ENCODE results near the gene AGRP. TPM values are rescaled to one million over a fixed set of nuclear protein-coding genes. Genes with fewer than 3 reads are reported as not detected.

AGRP gene
- total RNA-seq, 1 experiment from 2014 or later = not detected

- no peak overlapping the region for H2BK120ac ChIP-seq (ENCODE audit: low read depth, low read length, poor library complexity, severe bottlenecking)
- no peaks in the 10 kb centered on the region for H3K27me3 ChIP-seq (ENCODE audit: insufficient read depth, low read length)
- H4K5ac ChIP-seq (ENCODE audit: insufficient read length, low read depth, low read length) = no peak overlapping the region
- H3K9me3 ChIP-seq (ENCODE audit: control insufficient read depth, low read depth, low read length) = no peaks in the 10 kb centered on the region
- no peak overlapping the region for H2AK5ac ChIP-seq (ENCODE audit: insufficient read length, low read length)
- TF ChIP-seq CTCF (conservative IDR thresholded peaks at IDR 0.05) = no peak
- peaks cover 24 to 25% of the 10 kb centered on the region in 2 experiments for H3K4me1 Mint-ChIP-seq
- H4K8ac ChIP-seq (replicated peaks; ENCODE audit: insufficient read length, low read depth, low read length) = no peak overlapping the region
- H3K27ac Mint-ChIP-seq = peak overlapping the region in 1 of 3 experiments; percentile 22; a peak in 1 of 7 replicates
- no peak overlapping the region for H2AFZ ChIP-seq (ENCODE audit: low read length)
- WGBS (ENCODE audit: extremely low coverage, insufficient read length, low lambda C conversion rate) = no CpG with 5 or more reads among the region's 4 CpGs
- H3K79me2 ChIP-seq (ENCODE audit: insufficient read depth, low read length) = no peaks in the 10 kb centered on the region; the same call in 1 of the 2 replicates
- no peak overlapping the region for H3K4me2 ChIP-seq (ENCODE audit: insufficient read depth, insufficient read length, low read length)
- H2BK12ac ChIP-seq (ENCODE audit: insufficient read length, low read depth, low read length) = no peak overlapping the region
- H3K18ac ChIP-seq (ENCODE audit: insufficient read length, low read depth, low read length) = no peak overlapping the region
- H3K27me3 Mint-ChIP-seq (ENCODE audit: low read depth) = no peaks in the 10 kb centered on the region; the same call in 1 of the 2 replicates
- H3K36me3 Mint-ChIP-seq (ENCODE audit: insufficient read depth in 1 of 3, low read depth in 3 of 3) = peaks cover 10 to 35% (median 22%) of the 10 kb centered on the region in 3 experiments
- no peak overlapping the region for H2BK15ac ChIP-seq (ENCODE audit: low read depth, low read length)
- H3K23ac ChIP-seq (ENCODE audit: insufficient read length, low read depth, low read length) = no peak overlapping the region
- H3K23me2 ChIP-seq (ENCODE audit: insufficient read length, low read depth, low read length, poor library complexity, severe bottlenecking) = peaks cover under 1% of the 10 kb centered on the region
- no peaks in the 10 kb centered on the region for H4K20me1 ChIP-seq (ENCODE audit: control insufficient read depth, insufficient read depth, insufficient read length)
- no peak overlapping the region for H3K14ac ChIP-seq (ENCODE audit: insufficient read depth, low read length)
- H3T11ph ChIP-seq (ENCODE audit: low read length) = no peak overlapping the region
- no peak overlapping the region for H2BK20ac ChIP-seq (ENCODE audit: low read depth, low read length, poor library complexity, severe bottlenecking)
- H2BK5ac ChIP-seq (ENCODE audit: insufficient read length, low read length) = no peak overlapping the region
- H3K56ac ChIP-seq (ENCODE audit: insufficient read length, low read depth, low read length) = no peak overlapping the region
- DNase-seq = no peak
- H3K27ac ChIP-seq (ENCODE audit: insufficient read length, low read depth, low read length) = no peak overlapping the region
- H3K4me1 ChIP-seq (ENCODE audit: insufficient read depth, low read length) = peaks cover 1% of the 10 kb centered on the region; the same call in 1 of the 2 replicates
- no peak overlapping the region for H4K91ac ChIP-seq (ENCODE audit: insufficient read length, low read depth, low read length)
- H3K9me3 Mint-ChIP-seq = no peaks in the 10 kb centered on the region
- no peak overlapping the region for H3K4me3 Mint-ChIP-seq
- H3K4ac ChIP-seq (ENCODE audit: low read depth, low read length) = no peak overlapping the region
- H3K79me1 ChIP-seq (ENCODE audit: insufficient read depth, low read depth, low read length, poor library complexity, severe bottlenecking) = no peaks in the 10 kb centered on the region
- H3K9ac ChIP-seq (ENCODE audit: extremely low read depth, insufficient read length, low read length) = no peak overlapping the region
Measured at GRCh38 chr16:67437513-67437912, 45.8 kb downstream of the AGRP start.
